Activated CD8-positive, alpha-beta memory T cell treated with anti-CD3 and anti-CD28 coated beads, Interleukin-2, amount 50 U/mL, for 24 hours (primary cell): ENCODE data around the gene IP6K2.

Experiments used
- DNase-seq: peaks from one replicate; pipeline ENCODE4 v3.0.0-alpha.2; 2020; ENCODE audit errors: extremely low read depth

IP6K2 gene

DNA sequence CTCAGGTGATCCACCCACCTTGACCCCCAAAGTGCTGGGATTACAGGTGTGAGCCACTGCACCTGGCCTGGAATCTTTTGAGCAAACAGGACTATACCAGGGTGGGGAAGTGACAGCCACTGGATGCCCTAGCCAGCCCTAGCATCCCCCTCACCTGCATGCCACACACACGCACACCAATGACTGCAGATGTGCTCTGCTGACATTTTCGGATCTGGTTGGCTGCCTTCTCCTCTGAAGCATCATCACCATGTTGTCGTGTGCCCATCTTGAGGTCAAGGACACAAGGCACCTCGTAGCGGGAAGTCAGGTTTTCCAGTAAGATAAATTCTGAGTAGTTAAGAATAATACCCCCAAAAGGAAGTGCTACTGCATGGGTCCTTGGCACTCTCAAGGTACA is 27.6 kb downstream of the IP6K2 start:
- no peak for DNase-seq

- DNase-seq: no peak
Observed at GRCh38 chr3:48688737-48689075, 28.3 kb downstream of the IP6K2 start.

DNA sequence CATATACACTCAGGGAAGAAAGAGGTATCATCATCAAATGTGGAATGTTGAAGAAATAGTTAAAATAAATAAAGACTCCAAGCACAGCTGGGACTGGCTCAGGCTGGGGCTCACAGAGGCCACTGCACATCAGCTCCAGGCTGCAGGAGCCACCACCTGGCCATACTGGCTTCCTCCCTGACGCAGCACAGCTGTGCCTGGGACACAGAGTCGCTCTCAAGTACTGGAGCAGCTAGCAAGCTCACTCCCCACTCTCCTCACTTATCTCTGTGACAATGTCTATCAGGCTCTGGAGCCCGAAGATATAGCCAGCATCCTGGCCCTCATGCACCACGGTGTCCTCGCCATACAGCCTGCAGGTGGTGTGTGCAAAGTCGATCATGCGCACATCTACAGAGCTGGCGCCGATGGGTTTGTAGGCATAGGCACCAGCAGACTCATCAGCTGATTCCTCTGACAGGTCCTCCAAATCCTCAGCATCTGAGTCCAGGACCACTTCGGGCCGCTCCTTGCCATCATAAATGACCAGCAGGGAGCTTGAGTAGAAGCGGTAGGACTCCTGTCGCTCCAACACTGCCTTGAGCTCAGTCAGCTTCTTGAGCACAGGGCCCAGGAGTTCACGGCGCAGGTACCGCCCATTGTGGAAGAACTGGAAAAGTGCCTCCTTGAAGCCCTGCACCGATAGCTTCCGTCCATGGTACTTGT is 28.8 kb downstream of the IP6K2 start:
- no peak for DNase-seq

DNA sequence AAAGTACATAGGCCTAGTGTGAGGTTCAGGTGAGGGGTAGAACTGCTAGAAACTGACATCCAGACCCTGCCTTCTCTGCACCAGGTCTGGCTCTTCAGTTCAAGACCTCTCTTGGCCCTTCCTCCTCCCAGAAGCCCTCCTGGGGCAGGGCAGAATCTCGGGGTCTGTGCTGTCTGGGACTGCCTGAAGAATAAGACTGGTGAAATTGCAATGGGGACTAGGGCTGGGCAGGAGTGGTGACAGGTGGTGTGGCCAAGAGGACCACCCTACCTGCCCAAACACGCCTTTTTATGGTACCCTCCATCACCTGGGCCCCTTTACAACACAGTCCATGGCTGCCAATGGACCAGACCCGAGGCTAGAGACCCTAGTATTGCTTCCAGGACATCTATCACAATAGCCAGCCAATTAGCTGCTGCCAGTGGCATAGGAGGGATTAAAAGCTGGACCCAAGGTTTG is 29.8 kb downstream of the IP6K2 start:
- DNase-seq: no peak

DNA sequence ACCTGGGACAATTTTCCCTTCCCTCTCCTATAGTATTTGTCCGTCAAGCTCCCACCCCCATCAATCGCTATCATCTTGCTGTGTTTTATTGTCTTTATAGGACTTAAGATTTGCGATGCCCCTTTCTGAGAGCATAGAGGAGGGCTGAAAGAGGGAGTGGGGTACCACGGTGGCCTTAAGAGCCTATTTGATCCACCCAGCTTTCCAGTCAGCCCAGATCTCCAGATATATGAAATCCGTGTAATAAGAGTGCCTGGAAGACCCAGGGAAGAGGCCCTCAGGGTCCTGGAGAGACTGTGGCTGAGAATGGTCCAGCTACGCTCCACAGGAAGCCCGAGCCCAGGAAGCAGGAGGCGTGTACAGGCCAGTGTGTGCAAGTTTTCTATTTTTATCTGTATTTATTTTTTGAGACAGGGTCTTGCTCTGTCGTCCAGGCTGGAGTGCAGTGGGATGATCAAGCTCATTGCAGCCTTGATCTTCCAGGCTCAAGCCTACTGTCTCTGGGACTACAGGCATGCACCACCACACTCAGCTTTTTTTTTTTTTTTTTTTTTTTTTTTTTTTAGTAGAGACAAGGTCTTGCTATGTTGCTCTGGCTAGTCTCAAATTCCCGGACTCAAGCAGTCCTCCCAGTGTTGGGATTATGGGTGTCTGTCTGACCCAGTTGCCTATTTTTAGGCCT is 30.3 kb downstream of the IP6K2 start:
- no peak for DNase-seq

DNA sequence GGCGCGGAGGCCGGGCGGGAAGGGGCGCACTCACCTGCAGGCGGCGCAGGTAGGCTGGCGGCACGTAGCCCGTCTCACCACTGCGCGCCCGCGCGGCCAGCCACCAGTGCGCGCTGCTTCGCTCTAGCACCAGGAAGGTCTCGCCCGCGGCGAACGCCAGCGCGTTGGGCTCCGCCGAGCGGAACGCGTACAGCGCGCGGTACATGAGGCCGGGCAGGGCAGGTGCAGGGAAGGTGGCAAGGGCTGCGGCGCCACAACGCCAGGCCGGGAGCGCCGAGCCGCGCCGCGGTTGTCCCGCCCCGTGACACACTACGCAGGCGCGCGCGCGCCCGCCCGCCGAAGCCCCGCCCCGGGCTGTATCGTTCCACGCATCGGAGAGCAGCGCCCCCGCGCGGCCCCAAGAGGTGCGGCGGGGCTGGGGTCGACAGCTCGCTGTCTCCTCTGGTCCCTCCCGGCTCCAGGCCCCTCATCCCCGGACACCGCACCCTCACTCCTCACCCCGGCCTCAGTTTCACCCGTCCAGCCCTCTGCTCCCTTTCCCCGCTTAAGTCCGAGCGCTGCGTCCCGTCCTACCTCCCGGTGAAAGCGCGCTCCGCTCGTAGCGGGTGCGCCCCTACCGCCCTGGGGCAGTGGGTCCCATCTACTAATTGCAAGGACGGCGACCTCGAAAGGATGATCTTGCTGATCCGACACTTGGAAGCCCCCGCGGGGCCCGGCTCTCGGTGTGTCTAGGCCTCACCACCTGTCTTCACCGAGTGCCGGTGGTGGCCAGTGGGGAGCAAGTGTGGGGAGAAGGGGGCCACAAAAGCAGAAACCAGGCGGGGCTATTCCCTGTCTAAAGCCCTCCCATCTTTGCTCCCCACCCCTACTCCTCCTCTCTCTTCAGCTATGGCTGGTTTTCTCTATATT is 31.2 kb downstream of the IP6K2 start, which contains the start of gene NCKIPSD:
NCKIPSD (minus strand) TSS at position 313 of the 909 bp plus-strand sequence; CDS start at position 205, 108 bp downstream.
- peak; percentile 66 for DNase-seq

DNA sequence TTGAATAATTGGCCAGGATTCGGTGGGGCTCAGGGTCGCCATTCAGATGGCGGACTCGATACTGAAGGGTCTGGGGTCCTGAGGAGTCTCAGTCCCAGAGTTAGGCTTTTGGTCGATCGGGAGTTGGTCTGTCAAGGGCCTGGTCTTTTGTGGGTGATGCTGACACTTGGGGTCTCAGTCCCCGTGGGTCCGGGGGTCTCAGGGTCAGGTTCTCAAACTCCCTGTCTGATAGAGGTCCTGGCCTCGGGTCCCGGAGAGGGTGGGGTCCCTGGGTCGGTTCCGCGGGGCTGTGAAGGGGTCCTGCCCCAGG is 31.8 kb downstream of the IP6K2 start:
- DNase-seq: no peak

- DNase-seq: no peak
Observed at GRCh38 chr3:48684480-48685143, 32.4 kb downstream of the IP6K2 start.

GRCh38 chr3:48684054-48684349 is 33.0 kb downstream of the IP6K2 start:
- DNase-seq: no peak

- DNase-seq: no peak
Observed at GRCh38 chr3:48682786-48683185, 34.2 kb downstream of the IP6K2 start.

GRCh38 chr3:48681974-48682610 is 34.9 kb downstream of the IP6K2 start:
- DNase-seq: no peak

DNA sequence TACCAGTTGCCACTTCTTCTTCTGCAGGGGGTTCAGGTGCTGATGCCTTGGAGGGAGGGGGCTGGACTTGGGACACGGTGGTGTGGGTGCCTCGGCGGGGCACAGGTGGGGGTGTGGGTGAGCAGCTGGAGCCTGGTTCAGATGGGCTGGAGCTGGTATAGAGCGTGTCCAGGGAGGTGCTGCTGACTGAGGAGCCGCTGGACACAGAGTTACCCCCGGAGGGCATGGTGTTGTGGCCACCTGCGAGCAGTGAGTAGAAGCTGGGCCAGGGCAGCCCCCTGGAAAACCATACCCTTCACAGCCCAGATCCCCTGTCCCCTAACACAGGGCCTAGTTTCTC is 35.5 kb downstream of the IP6K2 start:
- DNase-seq: no peak

- DNase-seq: no peak
Observed at GRCh38 chr3:48680811-48681540, 36.0 kb downstream of the IP6K2 start.

DNA sequence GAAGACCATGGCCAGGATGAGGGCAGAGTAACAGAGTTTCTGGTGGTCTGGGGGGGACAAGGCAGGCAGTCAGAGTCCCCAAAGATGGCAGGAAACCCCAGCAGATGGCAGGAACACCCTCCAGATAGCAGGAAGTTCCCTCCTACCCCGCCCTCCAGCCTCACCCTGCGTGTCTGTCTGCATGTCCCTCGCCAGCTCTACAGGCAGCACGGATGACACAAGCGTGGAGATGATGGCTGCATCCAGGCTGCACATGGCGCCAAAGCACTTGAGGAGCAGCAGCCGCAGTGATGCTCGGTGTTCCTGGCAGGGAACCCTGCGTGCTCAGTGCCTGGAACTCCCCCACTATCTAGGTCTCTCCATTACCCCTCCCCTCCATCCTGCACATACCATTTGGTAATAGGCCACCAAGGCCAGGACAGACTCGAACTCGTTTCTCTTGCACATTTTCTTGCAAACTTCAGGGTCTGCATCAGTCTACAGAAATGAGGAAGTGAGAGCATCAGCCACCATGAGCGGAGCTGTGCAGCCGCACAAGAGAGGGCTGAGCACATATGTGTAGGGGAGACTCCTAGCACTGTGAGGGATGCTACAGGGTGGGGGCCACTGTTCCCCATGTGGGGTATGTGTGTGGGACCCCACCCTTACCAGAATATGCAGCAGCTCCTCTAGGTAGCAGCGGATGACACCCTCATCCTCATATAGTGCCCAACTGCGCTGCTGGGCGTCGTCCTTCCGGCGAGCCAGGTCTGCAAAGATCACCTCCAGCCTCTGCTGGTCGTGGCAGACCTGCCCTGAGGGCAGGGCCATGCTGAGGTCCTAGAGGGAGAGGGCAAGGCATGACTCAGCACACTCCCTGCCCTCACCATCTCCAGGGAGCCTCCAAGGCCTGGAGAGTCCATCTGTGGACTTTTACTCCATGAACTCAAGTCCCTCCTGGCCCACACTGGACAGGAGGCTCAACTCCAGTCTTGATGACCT is 37.3 kb downstream of the IP6K2 start:
- no peak for DNase-seq

DNA sequence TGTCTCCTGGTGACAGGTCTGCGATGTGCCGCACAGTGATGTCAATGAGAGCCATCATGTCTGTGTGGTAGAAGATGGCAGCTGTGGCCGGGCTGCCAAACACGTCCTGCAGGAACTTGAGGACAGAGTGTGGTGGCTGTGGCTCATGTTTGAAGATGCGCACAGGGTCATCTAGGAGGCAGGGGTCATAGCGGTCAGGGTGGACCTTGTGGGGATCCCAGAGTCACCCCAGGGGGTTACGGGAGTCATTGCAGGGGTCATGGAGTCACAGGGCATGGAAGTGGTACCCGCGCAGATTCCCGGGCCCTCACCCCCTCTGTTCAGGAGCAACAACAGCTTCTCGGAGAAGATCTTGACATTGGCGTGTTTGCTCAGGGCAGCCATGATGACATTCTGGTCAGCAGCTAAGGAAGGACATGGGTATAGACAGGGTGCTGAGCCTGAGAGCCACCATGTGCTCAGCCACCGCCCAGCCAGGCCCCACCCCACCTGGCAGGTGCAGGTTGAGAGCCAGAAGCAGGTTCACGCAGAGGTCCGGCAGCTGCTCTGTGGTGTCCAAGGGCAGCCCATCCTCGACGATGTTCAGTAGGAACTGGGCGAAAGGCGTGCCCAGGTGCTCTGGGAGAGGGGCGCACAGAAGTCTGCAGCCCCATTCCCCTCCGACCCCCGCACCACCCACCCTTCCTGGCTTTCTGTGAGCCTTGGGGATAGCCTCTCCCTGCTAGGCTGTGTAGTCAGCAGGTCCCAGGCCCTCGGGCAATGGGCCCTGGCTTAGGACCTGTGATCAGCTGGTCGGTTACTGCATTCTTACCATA is 38.2 kb downstream of the IP6K2 start:
- DNase-seq: no peak

GRCh38 chr3:48678056-48678455 is 39.0 kb downstream of the IP6K2 start:
- no peak for DNase-seq

- DNase-seq: no peak
Observed at GRCh38 chr3:48674505-48674904, 42.5 kb downstream of the IP6K2 start.

DNA sequence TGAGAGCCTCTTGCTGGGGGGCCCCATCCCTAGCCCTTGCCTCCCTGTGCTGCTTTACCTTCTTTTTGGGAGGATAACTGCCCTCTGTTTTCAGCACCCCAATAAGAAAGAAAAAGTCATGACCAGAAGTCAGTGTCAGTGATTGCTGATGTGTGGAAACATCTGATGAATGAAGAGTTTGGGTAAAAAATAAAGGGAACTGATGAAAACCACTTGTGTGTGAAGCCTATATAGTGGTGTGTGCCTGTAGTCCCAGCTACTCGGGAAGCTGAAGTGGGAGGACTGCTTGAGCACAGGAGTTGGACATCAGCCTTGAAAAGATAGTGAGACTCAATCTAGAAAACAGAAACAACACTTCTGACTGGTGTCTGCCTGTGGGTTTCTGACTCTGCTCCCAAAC is 44.5 kb downstream of the IP6K2 start:
- DNase-seq: no peak

- no peak for DNase-seq
Observed at GRCh38 chr3:48664929-48665328, 52.1 kb downstream of the IP6K2 start.
